Stomach (tissue), 9 donors: ENCODE results near the gene TBC1D25. TPM values are rescaled to one million over a fixed set of nuclear protein-coding genes. Genes with fewer than 3 reads are reported as not detected.
A peak's percentile ranks its signal among the peaks of the same experiment; 100 is the strongest.

Experiments used
- DNase-seq, 2 donors: peaks; one replicate each; pipeline versions ENCODE4 v3.0.0 to v3.0.0-alpha.2; 2013 to 2019
- H3K27ac ChIP-seq, 5 donors: fragments of 200-600 bp in 4 of 5; sonication (generic) in 4 of 5; one replicate each; pipeline ENCODE4 v1.5.1; 2013 to 2019; ENCODE audit warnings: mild to moderate bottlenecking in 1 of 5, moderate library complexity in 1 of 5
- H3K27me3 ChIP-seq, 3 donors: fragments of 200-600 bp; sonication (generic); one replicate each; pipeline ENCODE4 v1.5.1; 2017 to 2019; ENCODE audit warnings: mixed run types in 1 of 3
- H3K36me3 ChIP-seq, 4 donors: fragments of 200-600 bp; sonication (generic); 1 replicate in 3 of 4; 2 replicates in 1 of 4; pipeline ENCODE4 v1.5.1; 2016 to 2019
- H3K4me1 ChIP-seq, 4 donors: fragments of 200-600 bp; sonication (generic); one replicate each; pipeline ENCODE4 v1.5.1; 2016 to 2019
- H3K4me3 ChIP-seq, 4 donors: fragments of 200-600 bp; sonication (generic) in 3 of 4; one replicate each; pipeline ENCODE4 v1.5.1; 2016 to 2019; ENCODE audit warnings: mild to moderate bottlenecking in 1 of 4
- H3K9me3 ChIP-seq, 4 donors: fragments of 200-600 bp; sonication (generic); one replicate each; pipeline ENCODE4 v1.5.1; 2016 to 2019
- EP300 ChIP-seq: sonication (generic); formaldehyde crosslinking; IDR thresholded peaks from one replicate; pipeline ENCODE4 v1.6.1; 2017; ENCODE audit warnings: antibody characterized with exemption
- POLR2A ChIP-seq, 4 donors: fragments of 450-650 bp; IDR thresholded peaks; one replicate each; pipeline ENCODE4 v1.6.1; 2016; ENCODE audit warnings: antibody characterized with exemption in 4 of 4, control low read depth in 2 of 4, mild to moderate bottlenecking in 1 of 4, moderate library complexity in 1 of 4
- POLR2AphosphoS5 ChIP-seq, 3 donors: sonication (generic); formaldehyde crosslinking; IDR thresholded peaks; one replicate each; pipeline ENCODE4 v1.6.1; 2016; ENCODE audit warnings: antibody characterized with exemption in 3 of 3
- WGBS, 5 donors: extraction: QIAGEN DNeasy Blood & Tissue Kit in 3 of 5; methylation state at CpG; one replicate each; pipeline versions ENCODE4 v1.1.5 to v1.1.7; 2013 to 2018; 5-methylcytosine and 5-hydroxymethylcytosine counted together
- intact Hi-C: fragments of 100-400 bp; cut with DNase I; formaldehyde crosslinking; loops from one replicate; pipeline ENCODE4 v1.15.1; 2023; ENCODE audit warnings: low total_unique reads
- polyA plus RNA-seq, 3 donors: library from polyadenylated mRNA; stranded (reverse); fragments of 200-250 nt; gene quantifications; one replicate each; pipeline ENCODE4 v1.2.3, GENCODE V29; 2013
- total RNA-seq, 5 donors: library from RNA; depleted of rRNA; stranded (reverse); fragments of >200 nt; gene quantifications; one replicate each; pipeline versions ENCODE4 v1.1.0 to v1.2.3, GENCODE V29; 2014 to 2016
- TF ChIP-seq, protein P1 (sequence below), 7 experiments: fragments of 450-650 bp in 4 of 7; fragments of 200-600 bp in 3 of 7; sonication (generic) in 3 of 7; IDR thresholded peaks; one replicate each; pipeline ENCODE4 v1.5.1; 2016 to 2019; ENCODE audit warnings: antibody characterized with exemption in 7 of 7, control low read depth in 2 of 7, mild to moderate bottlenecking in 1 of 7
- donor health status: healthy with polysubstance abuse.
- donor health status: Bipolar disorder and iron deficiency.
- donor health status: healthy.

Gene TBC1D25
- total and polyA plus RNA-seq, 8 donors, result 4.6 to 13.6 (median 5.9) TPM; not detected in 1

- H3K9me3 ChIP-seq, result no peaks in the 10 kb centered on the region
These were observed 28.0 kb upstream of the TBC1D25 start for GRCh38 chrX:48511560-48511959.

GRCh38 chrX:48512371-48512935 lies 27.1 kb upstream of the TBC1D25 start:
- Histone ChIP-seq H3K9me3 (no peaks in the 10 kb centered on the region), H3K27ac (no peak overlapping the region), H3K4me1 (peaks cover 4 to 11% (median 7%) of the 10 kb centered on the region in 4 donors), H3K36me3 (peaks cover 0 to 41% (median 21%) of the 10 kb centered on the region in 4 donors), H3K27me3 (no peaks in the 10 kb centered on the region), H3K4me3 (no peak overlapping the region)
- TF ChIP-seq POLR2A (IDR thresholded peaks at IDR 0.05), result no peak
- no peak for TF ChIP-seq EP300
- no peak for TF ChIP-seq POLR2AphosphoS5 (IDR thresholded peaks at IDR 0.05)
- TF ChIP-seq, protein P1, sequence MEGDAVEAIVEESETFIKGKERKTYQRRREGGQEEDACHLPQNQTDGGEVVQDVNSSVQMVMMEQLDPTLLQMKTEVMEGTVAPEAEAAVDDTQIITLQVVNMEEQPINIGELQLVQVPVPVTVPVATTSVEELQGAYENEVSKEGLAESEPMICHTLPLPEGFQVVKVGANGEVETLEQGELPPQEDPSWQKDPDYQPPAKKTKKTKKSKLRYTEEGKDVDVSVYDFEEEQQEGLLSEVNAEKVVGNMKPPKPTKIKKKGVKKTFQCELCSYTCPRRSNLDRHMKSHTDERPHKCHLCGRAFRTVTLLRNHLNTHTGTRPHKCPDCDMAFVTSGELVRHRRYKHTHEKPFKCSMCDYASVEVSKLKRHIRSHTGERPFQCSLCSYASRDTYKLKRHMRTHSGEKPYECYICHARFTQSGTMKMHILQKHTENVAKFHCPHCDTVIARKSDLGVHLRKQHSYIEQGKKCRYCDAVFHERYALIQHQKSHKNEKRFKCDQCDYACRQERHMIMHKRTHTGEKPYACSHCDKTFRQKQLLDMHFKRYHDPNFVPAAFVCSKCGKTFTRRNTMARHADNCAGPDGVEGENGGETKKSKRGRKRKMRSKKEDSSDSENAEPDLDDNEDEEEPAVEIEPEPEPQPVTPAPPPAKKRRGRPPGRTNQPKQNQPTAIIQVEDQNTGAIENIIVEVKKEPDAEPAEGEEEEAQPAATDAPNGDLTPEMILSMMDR (IDR thresholded peaks at IDR 0.05), result no peak
- DNase-seq, result no peak
- intact Hi-C loops, result no loop called here
- WGBS, 5 donors, result 89 to 98% (median 96%) methylated on average over 13 to 20 of the region's 20 CpGs

More at GRCh38 chrX:48511560-48511959, 28.0 kb upstream of the TBC1D25 start:
- no peaks in the 10 kb centered on the region for H3K27me3 ChIP-seq
- peaks cover 4 to 11% (median 7%) of the 10 kb centered on the region in 4 donors for H3K4me1 ChIP-seq
- TF ChIP-seq POLR2AphosphoS5 (IDR thresholded peaks at IDR 0.05) (no peak), POLR2A (IDR thresholded peaks at IDR 0.05) (no peak), EP300 (no peak)
- TF ChIP-seq, protein P1 (IDR thresholded peaks at IDR 0.05), result no peak
- H3K27ac ChIP-seq, result no peak overlapping the region
- DNase-seq, result peak in 1 of 2 donors; percentile 40
- peaks cover 0 to 34% (median 18%) of the 10 kb centered on the region in 4 donors for H3K36me3 ChIP-seq
- intact Hi-C loops, result no loop called here
- no peak overlapping the region for H3K4me3 ChIP-seq
- WGBS, 5 donors, result 41 to 75% (median 68%) methylated on average over 2 to 4 of the region's 4 CpGs

GRCh38 chrX:48513670-48514069 lies 25.8 kb upstream of the TBC1D25 start:
- Histone ChIP-seq H3K27ac (no peak overlapping the region), H3K27me3 (no peaks in the 10 kb centered on the region), H3K4me3 (no peak overlapping the region), H3K36me3 (peaks cover 0 to 41% (median 21%) of the 10 kb centered on the region in 4 donors), H3K9me3 (no peaks in the 10 kb centered on the region), H3K4me1 (peaks cover 0 to 11% (median 6%) of the 10 kb centered on the region in 4 donors)
- no peak for TF ChIP-seq POLR2A (IDR thresholded peaks at IDR 0.05)
- no peak for TF ChIP-seq POLR2AphosphoS5 (IDR thresholded peaks at IDR 0.05)
- TF ChIP-seq, protein P1 (IDR thresholded peaks at IDR 0.05), result no peak
- TF ChIP-seq EP300, result no peak
- intact Hi-C loops, result no loop called here
- no peak for DNase-seq
- 64 to 82% (median 75%) methylated on average over 1 to 4 of the region's 4 CpGs for WGBS, 5 donors

- intact Hi-C loops, result no loop called here
- H3K4me3 ChIP-seq, result no peak overlapping the region
- WGBS, 5 donors, result 71 to 93% (median 81%) methylated on average over 15 to 16 of the region's 16 CpGs
- H3K4me1 ChIP-seq, result peaks cover 0 to 10% (median 6%) of the 10 kb centered on the region in 4 donors
- no peak overlapping the region for H3K27ac ChIP-seq
- DNase-seq, result no peak
- no peaks in the 10 kb centered on the region for H3K27me3 ChIP-seq
- H3K9me3 ChIP-seq, result no peaks in the 10 kb centered on the region
- TF ChIP-seq, protein P1 (IDR thresholded peaks at IDR 0.05), result no peak
- TF ChIP-seq EP300, result no peak
- TF ChIP-seq POLR2A (IDR thresholded peaks at IDR 0.05), result no peak
- TF ChIP-seq POLR2AphosphoS5 (IDR thresholded peaks at IDR 0.05), result no peak
- H3K36me3 ChIP-seq, result peaks cover 0 to 41% (median 21%) of the 10 kb centered on the region in 4 donors
These were observed 25.2 kb upstream of the TBC1D25 start for GRCh38 chrX:48514126-48514806.
